Measurements from ENCODE around the gene CYTH3. TPM values are rescaled to one million over a fixed set of nuclear protein-coding genes. Genes with fewer than 3 reads are reported as not detected.

CYTH3 gene
- total and polyA plus RNA-seq, 2 of the 8 experiments (the other 6 are each of a cell fraction or from before 2014, with no cell fraction given): 10.3 to 11.9 TPM

DNA sequence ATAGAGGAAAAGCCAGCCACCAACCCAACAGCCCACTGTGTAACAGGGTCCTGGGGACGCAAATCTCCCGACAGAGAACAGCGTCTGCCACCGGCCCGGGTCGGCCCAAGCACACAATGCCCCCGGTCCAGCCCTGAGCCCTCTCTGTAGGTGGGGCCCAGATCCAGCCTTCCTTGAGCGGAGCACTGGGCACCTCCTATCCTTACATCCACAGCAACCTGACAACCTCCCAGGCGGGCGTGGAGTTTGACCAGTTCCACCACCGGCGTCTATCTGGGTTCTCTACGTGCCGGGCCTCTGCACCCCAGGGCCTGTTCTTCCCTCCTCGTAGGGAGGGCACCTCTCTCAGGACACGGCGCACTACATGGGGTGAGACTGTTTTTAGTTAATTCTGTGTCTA is 109.0 kb downstream of the CYTH3 start:
- H4K5ac ChIP-seq (ENCODE audit: insufficient read length, low read depth, low read length): no peak overlapping the region
- TF ChIP-seq POLR2A (IDR thresholded peaks at IDR 0.05; ENCODE audit: control extremely low read depth in 1 of 2, low read depth in 2 of 2, low read length in 2 of 2) (no peak), SIN3A (conservative IDR thresholded peaks at IDR 0.05 in 1 of 2, IDR thresholded peaks at IDR 0.05 in 1 of 2; ENCODE audit: low read depth in 1 of 2, low read length in 2 of 2) (no peak), SP4 (IDR thresholded peaks at IDR 0.05; ENCODE audit: low read length) (no peak), BCL11A (IDR thresholded peaks at IDR 0.05; ENCODE audit: low read depth in 2 of 2, low read length in 2 of 2) (no peak), TAF7 (optimal IDR thresholded peaks at IDR 0.05; ENCODE audit: borderline replicate concordance, low read depth, low read length) (no peak), SAP30 (IDR thresholded peaks at IDR 0.05; ENCODE audit: insufficient read depth, insufficient replicate concordance, low read length) (no peak), HDAC2 (IDR thresholded peaks at IDR 0.05; ENCODE audit: borderline replicate concordance in 1 of 2, low read depth in 2 of 2, low read length in 2 of 2) (no peak), RNF2 (IDR thresholded peaks at IDR 0.05; ENCODE audit: borderline replicate concordance, low read depth, low read length, missing control alignments, poor library complexity, severe bottlenecking) (no peak), TAF1 (IDR thresholded peaks at IDR 0.05; ENCODE audit: low read depth, low read length) (no peak), CHD2 (IDR thresholded peaks at IDR 0.05; ENCODE audit: low read length) (no peak), ZNF274 (IDR thresholded peaks at IDR 0.05; ENCODE audit: borderline replicate concordance, extremely low read depth, low read length) (no peak)
- TF ChIP-seq, protein P1, sequence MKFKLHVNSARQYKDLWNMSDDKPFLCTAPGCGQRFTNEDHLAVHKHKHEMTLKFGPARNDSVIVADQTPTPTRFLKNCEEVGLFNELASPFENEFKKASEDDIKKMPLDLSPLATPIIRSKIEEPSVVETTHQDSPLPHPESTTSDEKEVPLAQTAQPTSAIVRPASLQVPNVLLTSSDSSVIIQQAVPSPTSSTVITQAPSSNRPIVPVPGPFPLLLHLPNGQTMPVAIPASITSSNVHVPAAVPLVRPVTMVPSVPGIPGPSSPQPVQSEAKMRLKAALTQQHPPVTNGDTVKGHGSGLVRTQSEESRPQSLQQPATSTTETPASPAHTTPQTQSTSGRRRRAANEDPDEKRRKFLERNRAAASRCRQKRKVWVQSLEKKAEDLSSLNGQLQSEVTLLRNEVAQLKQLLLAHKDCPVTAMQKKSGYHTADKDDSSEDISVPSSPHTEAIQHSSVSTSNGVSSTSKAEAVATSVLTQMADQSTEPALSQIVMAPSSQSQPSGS (IDR thresholded peaks at IDR 0.05; ENCODE audit: low read length): no peak

More for the DNA sequence above, 109.0 kb downstream of the CYTH3 start:
- Histone ChIP-seq H4K91ac (replicated peaks; ENCODE audit: insufficient read length, low read length) (no peak overlapping the region), H3K18ac (ENCODE audit: extremely low read depth, low read length) (no peak overlapping the region), H3K4me2 (ENCODE audit: insufficient read depth in 1 of 2, low read depth in 2 of 2, low read length in 2 of 2) (no peak overlapping the region), H3K79me2 (ENCODE audit: control insufficient read depth in 1 of 2, insufficient read depth in 2 of 2, low read length in 2 of 2) (no peaks in the 10 kb centered on the region), H3K14ac (ENCODE audit: insufficient read length) (no peak overlapping the region), H3K23me2 (ENCODE audit: low read depth, low read length) (no peaks in the 10 kb centered on the region), H3K4me3 (ENCODE audit: extremely low read depth in 1 of 4, insufficient read depth in 2 of 4, low read depth in 3 of 4, low read length in 4 of 4) (no peak overlapping the region), H2AK5ac (ENCODE audit: low read depth, low read length) (no peak overlapping the region), H2BK120ac (replicated peaks; ENCODE audit: low read depth, low read length) (no peak overlapping the region), H3K36me3 (ENCODE audit: control insufficient read depth in 2 of 4, insufficient read depth in 4 of 4, low read length in 3 of 4) (peaks cover 4 to 8% (median 6%) of the 10 kb centered on the region in 4 experiments; a peak in 4 of 8 replicates), H3K4me1 (replicated peaks in 1 of 4; ENCODE audit: control insufficient read depth in 3 of 4, insufficient read depth in 4 of 4, low read length in 3 of 4) (peaks cover 0 to 5% (median 1%) of the 10 kb centered on the region in 4 experiments; a peak in 4 of 7 replicates), H4K20me1 (replicated peaks in 1 of 2; ENCODE audit: control insufficient read depth in 1 of 2, insufficient read depth in 2 of 2, low read length in 2 of 2) (peaks cover 0 to 3% of the 10 kb centered on the region in 2 experiments), H3K79me1 (ENCODE audit: low read depth, low read length) (no peaks in the 10 kb centered on the region; the same call in 1 of the 2 replicates), H3K27me3 (replicated peaks in 1 of 4; ENCODE audit: control insufficient read depth in 3 of 4, extremely low read depth in 1 of 4, insufficient read depth in 3 of 4, low read length in 3 of 4) (no peaks in the 10 kb centered on the region), H3K9me3 (ENCODE audit: insufficient read depth in 2 of 2, low read depth in 1 of 2, low read length in 1 of 2) (no peaks in the 10 kb centered on the region), H2BK5ac (ENCODE audit: low read depth, low read length) (no peak overlapping the region), H2BK15ac (ENCODE audit: low read length) (no peak overlapping the region), H4K8ac (ENCODE audit: extremely low read depth, insufficient read depth, low read length) (no peak overlapping the region), H3K23ac (ENCODE audit: insufficient read length) (no peak overlapping the region), H2BK20ac (ENCODE audit: low read length) (no peak overlapping the region), H3K27ac (ENCODE audit: low read depth, low read length) (no peak overlapping the region), H2AFZ (ENCODE audit: low read length) (no peak overlapping the region), H3K56ac (replicated peaks; ENCODE audit: insufficient read length, low read depth, low read length) (no peak overlapping the region), H3K9ac (replicated peaks in 1 of 4; ENCODE audit: extremely low read depth in 1 of 4, low read depth in 3 of 4, low read length in 3 of 4) (no peak overlapping the region), H2BK12ac (ENCODE audit: low read depth, low read length) (no peak overlapping the region), H3K4ac (replicated peaks; ENCODE audit: insufficient read length, low read depth, low read length) (no peak overlapping the region)
- no peak for DNase-seq (ENCODE audit: low read depth in 1 of 2, low spot score in 2 of 2)
- ChIA-PET POLR2A (ENCODE audit: partially characterized antibody) (no interaction called here), CTCF (ENCODE audit: partially characterized antibody) (no interaction called here)
- no peak for FAIRE-seq
- 88% methylated on average over 17 of the region's 17 CpGs; no CpG with 5 or more reads in 1 of the 2 experiments for WGBS, 2 experiments (ENCODE audit: extremely low coverage in 1 of 2, insufficient coverage in 1 of 2, insufficient read length in 1 of 2, insufficient replicate concordance in 2 of 2, low coverage in 1 of 2, low lambda C conversion rate in 2 of 2, missing lambda C conversion rate in 1 of 2)

Data from H1 (cell line).